OCI-LY1 (cell line): ENCODE data around the gene ODAD3.
"Not testable (repeated sequence)": the region's sequence is repeated elsewhere in the genome, so short reads cannot be mapped to it uniquely, and the experiment has no call there.

Experiments used
- H2AFZ ChIP-seq: fragments of 200-600 bp; sonication (generic), shearing (Covaris generic); 2 replicates; pipeline ENCODE4 v1.6.0; 2014; ENCODE audit warnings: antibody characterized with exemption, mild to moderate bottlenecking, low read length
- H3F3A ChIP-seq: fragments of 200-600 bp; sonication (generic), shearing (Covaris generic); 2 replicates; pipeline ENCODE4 v1.6.0; 2014; ENCODE audit warnings: mild to moderate bottlenecking, antibody characterized with exemption, low read length, moderate library complexity; ENCODE audit not compliant: insufficient read depth
- H3K27ac ChIP-seq: fragments of 200-600 bp; sonication (generic); 2 replicates; pipeline ENCODE4 v1.5.1; 2014; ENCODE audit warnings: low read length, mixed run types, mild to moderate bottlenecking, low read depth; ENCODE audit not compliant: poor library complexity, severe bottlenecking
- H3K27me3 ChIP-seq: fragments of 200-600 bp; sonication (generic); 2 replicates; pipeline ENCODE4 v1.6.0; 2014; ENCODE audit warnings: antibody characterized with exemption, mild to moderate bottlenecking, low read length, moderate library complexity; ENCODE audit not compliant: insufficient read depth
- H3K36me3 ChIP-seq: fragments of 200-600 bp; sonication (generic); 2 replicates; pipeline ENCODE4 v1.6.1; 2014; ENCODE audit warnings: mild to moderate bottlenecking, antibody characterized with exemption, low read length, moderate library complexity, mixed read lengths; ENCODE audit not compliant: insufficient read depth
- H3K4me1 ChIP-seq: fragments of 200-600 bp; sonication (generic); 2 replicates; pipeline ENCODE4 v1.5.1; 2014; ENCODE audit warnings: mild to moderate bottlenecking, low read length, moderate library complexity; ENCODE audit not compliant: insufficient read depth, severe bottlenecking
- H3K4me2 ChIP-seq: fragments of 200-600 bp; sonication (generic), shearing (Covaris generic); 2 replicates; pipeline ENCODE4 v1.6.1; 2014; ENCODE audit warnings: low read length
- H3K4me3 ChIP-seq: fragments of 200-600 bp; sonication (generic); 2 replicates; pipeline ENCODE4 v1.5.1; 2014; ENCODE audit warnings: low read length, low read depth, mild to moderate bottlenecking, mixed read lengths; ENCODE audit not compliant: poor library complexity, severe bottlenecking
- H3K79me2 ChIP-seq: fragments of 200-600 bp; shearing (Covaris generic); 2 replicates; pipeline ENCODE4 v1.6.1; 2016; ENCODE audit warnings: mixed run types, low read length, mixed read lengths; ENCODE audit not compliant: insufficient read depth
- H3K9ac ChIP-seq: fragments of 200-600 bp; sonication (generic), shearing (Covaris generic); 2 replicates; pipeline ENCODE4 v1.6.1; 2014; ENCODE audit warnings: mild to moderate bottlenecking, low read length, mixed read lengths
- H3K9me2 ChIP-seq: fragments of 200-600 bp; sonication (generic), shearing (Covaris generic); 2 replicates; pipeline ENCODE4 v1.6.1; 2014; ENCODE audit warnings: low read depth, mild to moderate bottlenecking, low read length, mixed read lengths
- H3K9me3 ChIP-seq: fragments of 200-600 bp; shearing (Covaris generic); 2 replicates; pipeline ENCODE4 v1.6.1; 2014; ENCODE audit warnings: low read length, mixed read lengths
- H4K20me1 ChIP-seq: fragments of 200-600 bp; sonication (generic), shearing (Covaris generic); 2 replicates; pipeline ENCODE4 v1.6.0; 2016; ENCODE audit warnings: mild to moderate bottlenecking, low read length; ENCODE audit not compliant: insufficient read depth
- CTCF ChIP-seq: fragments of 200-600 bp; sonication (generic), shearing (Covaris generic); IDR thresholded peaks from 2 replicates; pipeline ENCODE4 v1.5.1; 2017; ENCODE audit warnings: mild to moderate bottlenecking, antibody characterized with exemption, low read length, moderate library complexity, mixed read lengths
- EZH2 ChIP-seq: fragments of 200-600 bp; sonication (generic), shearing (Covaris generic); IDR thresholded peaks from 2 replicates; pipeline ENCODE4 v1.8.0; 2017; ENCODE audit warnings: borderline replicate concordance, mixed run types, mild to moderate bottlenecking, antibody characterized with exemption, low read length, moderate library complexity, mixed read lengths

ODAD3 gene

DNA sequence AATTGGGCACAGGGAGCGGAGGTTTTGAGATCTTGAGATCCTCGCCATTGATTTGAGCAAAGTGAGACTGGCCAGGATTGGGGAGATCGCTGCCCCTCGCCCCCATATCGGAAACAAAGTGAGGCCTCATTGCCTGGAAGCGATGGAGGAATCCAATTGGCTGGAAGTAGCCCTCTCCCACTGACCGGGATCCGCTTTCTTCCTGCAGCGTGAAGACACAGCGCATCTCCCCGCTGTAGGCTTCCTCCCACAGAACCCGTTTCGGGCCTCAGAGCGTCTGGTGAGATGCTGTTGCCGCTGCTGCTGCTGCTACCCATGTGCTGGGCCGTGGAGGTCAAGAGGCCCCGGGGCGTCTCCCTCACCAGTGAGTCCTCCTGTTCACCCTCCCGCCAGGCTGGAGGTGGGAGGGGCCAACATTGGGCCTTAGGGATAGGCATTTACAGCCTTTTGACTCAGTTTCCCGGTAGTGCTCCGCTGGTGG is 952 bp upstream of the ODAD3 start:
- Histone ChIP-seq H3K9ac (peak overlapping the region; percentile 84), H4K20me1 (no peaks in the 10 kb centered on the region), H3K9me3 (no peaks in the 10 kb centered on the region), H3K4me1 (peaks cover 30% of the 10 kb centered on the region), H3K27ac (peak overlapping the region; percentile 16), H3K9me2 (no peaks in the 10 kb centered on the region), H3K27me3 (no peaks in the 10 kb centered on the region), H3K79me2 (no peaks in the 10 kb centered on the region), H3K36me3 (peaks cover 41% of the 10 kb centered on the region), H2AFZ (no peak overlapping the region), H3F3A (no peaks in the 10 kb centered on the region), H3K4me2 (peak overlapping the region; percentile 89), H3K4me3 (peak overlapping the region; percentile 91)
- TF ChIP-seq CTCF = no peak
- no peak for TF ChIP-seq EZH2

- Histone ChIP-seq H3K36me3 (peaks cover 29% of the 10 kb centered on the region), H3K9ac (peak overlapping the region; percentile 51; the same call in 1 of the 2 replicates), H3F3A (no peaks in the 10 kb centered on the region), H3K79me2 (no peaks in the 10 kb centered on the region), H4K20me1 (no peaks in the 10 kb centered on the region), H3K9me2 (no peaks in the 10 kb centered on the region), H3K9me3 (no peaks in the 10 kb centered on the region), H3K27me3 (no peaks in the 10 kb centered on the region), H2AFZ (peak overlapping the region; percentile 12; the same call in 1 of the 2 replicates), H3K27ac (no peak overlapping the region), H3K4me2 (peak overlapping the region; percentile 89), H3K4me1 (peaks cover 30% of the 10 kb centered on the region), H3K4me3 (peak overlapping the region; percentile 91)
- TF ChIP-seq CTCF (no peak), EZH2 (no peak)
These were observed 241 bp downstream of the ODAD3 start for GRCh38 chr19:11434703-11435056.

DNA sequence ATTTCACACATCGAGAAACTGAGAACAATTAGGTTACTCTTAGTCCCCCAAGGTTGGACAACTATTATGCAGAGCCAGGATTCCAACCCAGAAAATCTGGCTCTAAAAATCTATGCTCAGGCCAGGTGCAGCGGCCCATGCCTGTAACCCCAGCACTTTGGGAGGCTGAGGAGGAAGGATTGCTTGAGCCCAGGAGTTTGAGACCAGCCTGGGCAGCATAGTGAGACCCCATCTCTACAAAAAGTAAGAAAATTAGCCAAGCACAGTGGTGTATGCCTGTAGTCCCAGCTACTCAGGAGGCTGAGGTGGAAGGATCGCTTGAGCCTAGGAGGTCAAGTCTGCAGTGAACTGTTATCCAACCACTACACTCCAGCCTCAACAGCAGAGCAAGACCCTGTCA is 1.4 kb downstream of the ODAD3 start:
- not testable (repeated sequence) for H3K27ac ChIP-seq, H3K4me3 ChIP-seq, H3K9ac ChIP-seq, H3K9me2 ChIP-seq, H3K9me3 ChIP-seq, H2AFZ ChIP-seq, H3K4me2 ChIP-seq, H3K79me2 ChIP-seq, H3F3A ChIP-seq, H3K27me3 ChIP-seq, H4K20me1 ChIP-seq
- H3K4me1 ChIP-seq = peaks cover 30% of the 10 kb centered on the region
- H3K36me3 ChIP-seq = peaks cover 22% of the 10 kb centered on the region

DNA sequence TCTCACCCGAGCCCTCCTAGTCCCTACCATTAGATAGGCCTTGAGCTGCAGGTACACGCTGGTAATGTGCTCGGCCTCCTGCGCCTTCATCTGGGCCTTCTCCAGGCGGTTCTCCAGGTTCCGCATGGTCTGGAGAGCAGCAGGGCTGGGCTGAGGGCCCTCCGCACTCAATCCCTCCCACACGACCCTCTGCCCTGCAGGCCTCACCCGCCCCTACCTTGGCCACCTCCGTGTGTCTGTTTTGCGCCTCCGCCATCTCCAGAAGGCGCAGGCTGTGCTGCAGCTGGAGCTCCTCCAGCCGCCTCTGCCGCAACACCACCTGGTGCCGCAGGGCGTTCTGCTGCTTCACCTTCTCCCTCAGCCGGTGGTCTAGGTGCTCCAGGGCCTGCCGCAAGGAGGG is 8.3 kb downstream of the ODAD3 start:
- H2AFZ ChIP-seq = no peak overlapping the region
- H3K9ac ChIP-seq = no peak overlapping the region
- H3K4me3 ChIP-seq = no peak overlapping the region
- H3K9me2 ChIP-seq = no peaks in the 10 kb centered on the region
- no peak overlapping the region for H3K27ac ChIP-seq
- H3K4me2 ChIP-seq = no peak overlapping the region
- H3K36me3 ChIP-seq = no peaks in the 10 kb centered on the region
- H3K4me1 ChIP-seq = peaks cover 8% of the 10 kb centered on the region
- TF ChIP-seq EZH2 = no peak
- no peak for TF ChIP-seq CTCF
- no peaks in the 10 kb centered on the region for H3F3A ChIP-seq
- H3K27me3 ChIP-seq = no peaks in the 10 kb centered on the region
- no peaks in the 10 kb centered on the region for H4K20me1 ChIP-seq
- H3K9me3 ChIP-seq = no peaks in the 10 kb centered on the region
- H3K79me2 ChIP-seq = no peaks in the 10 kb centered on the region
